ENCODE data around the gene RPN1.

DNA sequence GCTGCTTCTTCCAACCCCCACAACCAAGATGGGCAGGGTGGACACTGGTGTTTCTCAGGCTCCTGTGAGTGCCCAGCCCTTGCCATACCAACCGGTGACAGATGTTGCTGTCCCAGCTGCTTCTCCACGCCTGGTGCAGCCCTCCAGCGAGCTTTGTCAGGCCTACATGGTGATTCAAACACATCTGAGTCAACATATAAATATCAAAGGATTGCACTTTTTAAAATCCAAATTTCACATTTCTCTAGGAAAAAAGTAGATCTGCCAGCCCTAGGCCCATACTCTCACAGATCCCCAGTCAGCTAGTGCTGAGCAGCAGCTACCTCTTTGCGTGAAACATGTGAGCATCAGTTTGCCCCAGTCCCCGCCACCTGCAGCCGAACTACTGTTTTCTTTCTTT, 52.7 kb downstream of the RPN1 start:
- TF ChIP-seq SIN3A (conservative IDR thresholded peaks at IDR 0.05 in 1 of 2, IDR thresholded peaks at IDR 0.05 in 1 of 2; ENCODE audit: low read depth in 1 of 2, low read length in 2 of 2) (no peak), RNF2 (IDR thresholded peaks at IDR 0.05; ENCODE audit: borderline replicate concordance, low read depth, low read length, missing control alignments, poor library complexity, severe bottlenecking) (no peak), GABPA (IDR thresholded peaks at IDR 0.05; ENCODE audit: borderline replicate concordance, insufficient read depth, low read length) (no peak), ZNF274 (IDR thresholded peaks at IDR 0.05; ENCODE audit: borderline replicate concordance, extremely low read depth, low read length) (no peak), RAD21 (IDR thresholded peaks at IDR 0.05 in 1 of 2, conservative IDR thresholded peaks at IDR 0.05 in 1 of 2; ENCODE audit: low read depth in 2 of 2, low read length in 2 of 2) (no peak), CHD2 (IDR thresholded peaks at IDR 0.05; ENCODE audit: low read length) (no peak), POLR2A (IDR thresholded peaks at IDR 0.05; ENCODE audit: control extremely low read depth in 1 of 2, low read depth in 2 of 2, low read length in 2 of 2) (no peak), PHF8 (conservative IDR thresholded peaks at IDR 0.05; ENCODE audit: low read depth, low read length) (no peak)
- TF ChIP-seq, protein P1, sequence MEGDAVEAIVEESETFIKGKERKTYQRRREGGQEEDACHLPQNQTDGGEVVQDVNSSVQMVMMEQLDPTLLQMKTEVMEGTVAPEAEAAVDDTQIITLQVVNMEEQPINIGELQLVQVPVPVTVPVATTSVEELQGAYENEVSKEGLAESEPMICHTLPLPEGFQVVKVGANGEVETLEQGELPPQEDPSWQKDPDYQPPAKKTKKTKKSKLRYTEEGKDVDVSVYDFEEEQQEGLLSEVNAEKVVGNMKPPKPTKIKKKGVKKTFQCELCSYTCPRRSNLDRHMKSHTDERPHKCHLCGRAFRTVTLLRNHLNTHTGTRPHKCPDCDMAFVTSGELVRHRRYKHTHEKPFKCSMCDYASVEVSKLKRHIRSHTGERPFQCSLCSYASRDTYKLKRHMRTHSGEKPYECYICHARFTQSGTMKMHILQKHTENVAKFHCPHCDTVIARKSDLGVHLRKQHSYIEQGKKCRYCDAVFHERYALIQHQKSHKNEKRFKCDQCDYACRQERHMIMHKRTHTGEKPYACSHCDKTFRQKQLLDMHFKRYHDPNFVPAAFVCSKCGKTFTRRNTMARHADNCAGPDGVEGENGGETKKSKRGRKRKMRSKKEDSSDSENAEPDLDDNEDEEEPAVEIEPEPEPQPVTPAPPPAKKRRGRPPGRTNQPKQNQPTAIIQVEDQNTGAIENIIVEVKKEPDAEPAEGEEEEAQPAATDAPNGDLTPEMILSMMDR (IDR thresholded peaks at IDR 0.05; ENCODE audit: control extremely low read depth in 1 of 3, insufficient read depth in 1 of 3, low read depth in 1 of 3, low read length in 3 of 3), result no peak
- TF ChIP-seq, protein P2, sequence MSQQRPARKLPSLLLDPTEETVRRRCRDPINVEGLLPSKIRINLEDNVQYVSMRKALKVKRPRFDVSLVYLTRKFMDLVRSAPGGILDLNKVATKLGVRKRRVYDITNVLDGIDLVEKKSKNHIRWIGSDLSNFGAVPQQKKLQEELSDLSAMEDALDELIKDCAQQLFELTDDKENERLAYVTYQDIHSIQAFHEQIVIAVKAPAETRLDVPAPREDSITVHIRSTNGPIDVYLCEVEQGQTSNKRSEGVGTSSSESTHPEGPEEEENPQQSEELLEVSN (IDR thresholded peaks at IDR 0.05), result no peak
